Fibroblast of mammary gland (primary cell): ENCODE measurements around the gene TRIM46.
"Not testable (repeated sequence)": the region's sequence is repeated elsewhere in the genome, so short reads cannot be mapped to it uniquely, and the experiment has no call there.

Experiments used
- DNase-seq: peaks from one replicate; pipeline ENCODE4 v3.0.0-alpha.2; 2010; ENCODE audit warnings: low read depth
- H3K4me3 ChIP-seq: 2 replicates; pipeline ENCODE4 v1.5.1; 2011; ENCODE audit warnings: low read depth, mild to moderate bottlenecking, low read length, moderate library complexity; ENCODE audit not compliant: control insufficient read depth
- CTCF ChIP-seq: conservative IDR thresholded peaks from 2 replicates; pipeline ENCODE4 v1.5.1; 2011; ENCODE audit warnings: low read depth, low read length, inconsistent platforms; ENCODE audit not compliant: control insufficient read depth, insufficient read depth

Gene TRIM46

GRCh38 chr1:155139895-155140629, 33.6 kb upstream of the TRIM46 start, which contains the start of gene DPM3:
TSS of gene DPM3 (minus strand) at chr1:155140531. CDS start at chr1:155140240, 291 bp downstream.
- H3K4me3 ChIP-seq = peak within 1 kb of the TSS; percentile 97
- peak; percentile 74 for DNase-seq
- no peak for TF ChIP-seq CTCF

GRCh38 chr1:155140630-155140953, 33.1 kb upstream of the TRIM46 start:
- H3K4me3 ChIP-seq = peak overlapping the region; percentile 97
- no peak for DNase-seq
- TF ChIP-seq CTCF = no peak

GRCh38 chr1:155141749-155142148, 31.9 kb upstream of the TRIM46 start:
- DNase-seq = no peak
- no peak for TF ChIP-seq CTCF
- H3K4me3 ChIP-seq = no peak overlapping the region

GRCh38 chr1:155145491-155145890, 28.2 kb upstream of the TRIM46 start:
- H3K4me3 ChIP-seq = no peak overlapping the region

GRCh38 chr1:155155996-155156643, 17.5 kb upstream of the TRIM46 start:
- DNase-seq, H3K4me3 ChIP-seq: not testable (repeated sequence)

More at GRCh38 chr1:155145491-155145890, 28.2 kb upstream of the TRIM46 start:
- no peak for DNase-seq
- peak; percentile 6 for TF ChIP-seq CTCF

- no peak overlapping the region for H3K4me3 ChIP-seq
- no peak for DNase-seq
- no peak for TF ChIP-seq CTCF
These were observed 14.7 kb upstream of the TRIM46 start for GRCh38 chr1:155158991-155159390.

GRCh38 chr1:155160128-155160527, 13.5 kb upstream of the TRIM46 start:
- no peak overlapping the region for H3K4me3 ChIP-seq
- DNase-seq = no peak
- TF ChIP-seq CTCF = no peak

GRCh38 chr1:155162631-155163030, 11.0 kb upstream of the TRIM46 start:
- not testable (repeated sequence) for DNase-seq

GRCh38 chr1:155163785-155164184, 9.9 kb upstream of the TRIM46 start:
- not testable (repeated sequence) for H3K4me3 ChIP-seq, DNase-seq

More at GRCh38 chr1:155162631-155163030, 11.0 kb upstream of the TRIM46 start:
- H3K4me3 ChIP-seq = not testable (repeated sequence)

- H3K4me3 ChIP-seq, DNase-seq: not testable (repeated sequence)
These were observed 9.0 kb upstream of the TRIM46 start for GRCh38 chr1:155164625-155165024.
